MCF 10A (cell line): ENCODE data around the gene CRYBB2. TPM values are rescaled to one million over a fixed set of nuclear protein-coding genes. Genes with fewer than 3 reads are reported as not detected.
"Not testable (repeated sequence)": the region's sequence is repeated elsewhere in the genome, so short reads cannot be mapped to it uniquely, and the experiment has no call there.

Experiments
- BruUV-seq: library from RNA; stranded (reverse); fragments of 400-500 nt; replicated peaks from 2 replicates; lab custom pipeline; 2021; lab: Mats Ljungman, UMichigan
- CTCF ChIA-PET: fragments of 300-600 bp; sonication (Branson Sonifier 250); formaldehyde crosslinking; extraction: SDS; loops from one replicate; lab custom pipeline; 2021; ENCODE audit warnings: antibody characterized with exemption, inconsistent platforms; lab: Yijun Ruan, JAX
- POLR2A ChIA-PET: fragments of 300-600, 350-650 bp; sonication (Branson Sonifier 250); formaldehyde crosslinking; extraction: SDS; loops from one replicate; lab custom pipeline; 2020; ENCODE audit warnings: antibody characterized with exemption, inconsistent platforms; lab: Yijun Ruan, JAX
- DNase-seq: peaks from one replicate; pipeline ENCODE4 v3.0.0-alpha.2; 2018; ENCODE audit not compliant: unreplicated experiment
- H3K27ac Mint-ChIP-seq: one replicate; pipeline ENCODE4 v1.8.0; 2022; ENCODE audit warnings: mild to moderate bottlenecking, low read depth, mixed read lengths; ENCODE audit not compliant: unreplicated experiment
- H3K27me3 Mint-ChIP-seq: one replicate; pipeline ENCODE4 v1.8.0; 2022; ENCODE audit warnings: mixed read lengths; ENCODE audit not compliant: insufficient read depth, unreplicated experiment
- H3K36me3 Mint-ChIP-seq: one replicate; pipeline ENCODE4 v1.8.0; 2022; ENCODE audit warnings: mild to moderate bottlenecking, moderate library complexity, mixed read lengths; ENCODE audit not compliant: insufficient read depth, unreplicated experiment
- H3K4me1 Mint-ChIP-seq: one replicate; pipeline ENCODE4 v1.8.0; 2022; ENCODE audit warnings: mixed read lengths; ENCODE audit not compliant: insufficient read depth, unreplicated experiment
- H3K4me3 Mint-ChIP-seq: one replicate; pipeline ENCODE4 v1.8.0; 2022; ENCODE audit warnings: mild to moderate bottlenecking, moderate library complexity, mixed read lengths; ENCODE audit not compliant: unreplicated experiment
- H3K9me3 Mint-ChIP-seq: one replicate; pipeline ENCODE4 v1.8.0; 2022; ENCODE audit warnings: mixed read lengths; ENCODE audit not compliant: unreplicated experiment
- CTCF ChIP-seq: fragments of 200-600 bp; IDR thresholded peaks from one replicate; pipeline ENCODE4 v1.8.0; 2022; ENCODE audit warnings: antibody characterized with exemption, mild to moderate bottlenecking; ENCODE audit not compliant: unreplicated experiment
- intact Hi-C: fragments of 100-400 bp; cut with micrococcal nuclease; formaldehyde crosslinking; loops from 2 replicates; pipeline ENCODE4 v1.14.1; 2022
- total RNA-seq: library from RNA; stranded (reverse); gene quantifications from 2 replicates; pipeline ENCODE4 v1.2.3, GENCODE V29; 2022

The CRYBB2 gene
- total RNA-seq, 1 experiment from 2014 or later = 0.68 TPM

- peaks cover 7% of the 10 kb centered on the region for H3K4me1 Mint-ChIP-seq
- DNase-seq = no peak
- peaks cover 15% of the 10 kb centered on the region for H3K27me3 Mint-ChIP-seq
- intact Hi-C loops = loop anchor here (5.0 to 10.0 kb wide), 4 partner anchors 98 to 536 kb away; no protein-coding TSS in a partner anchor
- no peak overlapping the region for H3K4me3 Mint-ChIP-seq
- CTCF ChIA-PET = interaction anchor here (0.6 to 1.9 kb wide), 12 partner anchors 10 to 546 kb away, joined by 3 to 5 read pairs (median 3); no protein-coding TSS in a partner anchor
- H3K36me3 Mint-ChIP-seq = no peaks in the 10 kb centered on the region
- POLR2A ChIA-PET = no interaction called here
- no peak for TF ChIP-seq CTCF
- no TSS peak for BruUV-seq
- H3K27ac Mint-ChIP-seq = no peak overlapping the region
- no peaks in the 10 kb centered on the region for H3K9me3 Mint-ChIP-seq
These were observed 17.0 kb downstream of the CRYBB2 start for GRCh38 chr22:25236417-25236816.

- peaks cover 7% of the 10 kb centered on the region for H3K4me1 Mint-ChIP-seq
- H3K4me3 Mint-ChIP-seq = no peak overlapping the region
- ChIA-PET CTCF (interaction anchor here (0.6 kb wide), 1 partner anchor 1363 kb away, joined by 4 read pairs; no protein-coding TSS in a partner anchor), POLR2A (no interaction called here)
- no TSS peak for BruUV-seq
- TF ChIP-seq CTCF = no peak
- H3K36me3 Mint-ChIP-seq = no peaks in the 10 kb centered on the region
- H3K27ac Mint-ChIP-seq = no peak overlapping the region
- peaks cover 16% of the 10 kb centered on the region for H3K27me3 Mint-ChIP-seq
- DNase-seq = no peak
- intact Hi-C loops = loop anchor here (5.0 to 10.0 kb wide), 4 partner anchors 97 to 535 kb away; no protein-coding TSS in a partner anchor
- H3K9me3 Mint-ChIP-seq = no peaks in the 10 kb centered on the region
These were observed 18.1 kb downstream of the CRYBB2 start for GRCh38 chr22:25237503-25237902.

- peaks cover 16% of the 10 kb centered on the region for H3K27me3 Mint-ChIP-seq
- POLR2A ChIA-PET, BruUV-seq, DNase-seq, H3K4me3 Mint-ChIP-seq, H3K27ac Mint-ChIP-seq, H3K36me3 Mint-ChIP-seq, H3K9me3 Mint-ChIP-seq, H3K4me1 Mint-ChIP-seq: not testable (repeated sequence)
- CTCF ChIA-PET = interaction anchor here (0.6 kb wide), 1 partner anchor 1362 kb away, joined by 4 read pairs; no protein-coding TSS in a partner anchor
- intact Hi-C loops = loop anchor here (5.0 to 10.0 kb wide), 4 partner anchors 97 to 534 kb away; no protein-coding TSS in a partner anchor
These were observed 18.6 kb downstream of the CRYBB2 start for GRCh38 chr22:25238058-25238457.

- BruUV-seq, H3K4me1 Mint-ChIP-seq, DNase-seq, H3K9me3 Mint-ChIP-seq, H3K4me3 Mint-ChIP-seq, H3K36me3 Mint-ChIP-seq, H3K27ac Mint-ChIP-seq, intact Hi-C loops, CTCF ChIA-PET, POLR2A ChIA-PET: not testable (repeated sequence)
- peaks cover 16% of the 10 kb centered on the region for H3K27me3 Mint-ChIP-seq
These were observed 35.7 kb downstream of the CRYBB2 start for GRCh38 chr22:25255169-25255568.

- intact Hi-C loops, CTCF ChIA-PET, H3K4me3 Mint-ChIP-seq, H3K27ac Mint-ChIP-seq, DNase-seq, POLR2A ChIA-PET, H3K4me1 Mint-ChIP-seq, BruUV-seq, H3K36me3 Mint-ChIP-seq, H3K9me3 Mint-ChIP-seq: not testable (repeated sequence)
- peaks cover 28% of the 10 kb centered on the region for H3K27me3 Mint-ChIP-seq
These were observed 48.1 kb downstream of the CRYBB2 start for GRCh38 chr22:25267567-25267966.

- POLR2A ChIA-PET, H3K9me3 Mint-ChIP-seq, intact Hi-C loops, H3K4me3 Mint-ChIP-seq, H3K27ac Mint-ChIP-seq, BruUV-seq, H3K36me3 Mint-ChIP-seq, DNase-seq, H3K4me1 Mint-ChIP-seq: not testable (repeated sequence)
- CTCF ChIA-PET = interaction anchor here (0.7 kb wide), 1 partner anchor 68 kb away, joined by 4 read pairs; no protein-coding TSS in a partner anchor
- H3K27me3 Mint-ChIP-seq = peaks cover 41% of the 10 kb centered on the region
These were observed 49.5 kb downstream of the CRYBB2 start for GRCh38 chr22:25268902-25269301.

- H3K4me1 Mint-ChIP-seq, H3K4me3 Mint-ChIP-seq, H3K9me3 Mint-ChIP-seq, POLR2A ChIA-PET, intact Hi-C loops, H3K36me3 Mint-ChIP-seq, H3K27ac Mint-ChIP-seq, DNase-seq, BruUV-seq, CTCF ChIA-PET: not testable (repeated sequence)
- H3K27me3 Mint-ChIP-seq = peaks cover 53% of the 10 kb centered on the region
These were observed 50.6 kb downstream of the CRYBB2 start for GRCh38 chr22:25270061-25270460.

GRCh38 chr22:25273231-25273630, 53.8 kb downstream of the CRYBB2 start:
- H3K36me3 Mint-ChIP-seq, H3K4me1 Mint-ChIP-seq, intact Hi-C loops, BruUV-seq, POLR2A ChIA-PET, CTCF ChIA-PET, H3K4me3 Mint-ChIP-seq, DNase-seq, H3K27ac Mint-ChIP-seq, H3K9me3 Mint-ChIP-seq: not testable (repeated sequence)
- peaks cover 60% of the 10 kb centered on the region for H3K27me3 Mint-ChIP-seq
